ENCODE results near the gene ANXA2. TPM values are rescaled to one million over a fixed set of nuclear protein-coding genes. Genes with fewer than 3 reads are reported as not detected.

The ANXA2 gene
- total RNA-seq, 1 donor from 2014 or later: 925 TPM

- no peak for TF ChIP-seq CTCF (IDR thresholded peaks at IDR 0.05; ENCODE audit: partially characterized antibody, unreplicated experiment)
- Mint-ChIP-seq H3K27ac (ENCODE audit: unreplicated experiment) (no peak overlapping the region), H3K36me3 (ENCODE audit: unreplicated experiment) (no peaks in the 10 kb centered on the region), H3K9me3 (ENCODE audit: unreplicated experiment) (no peaks in the 10 kb centered on the region), H3K27me3 (ENCODE audit: unreplicated experiment) (peaks cover 6% of the 10 kb centered on the region), H3K4me3 (ENCODE audit: unreplicated experiment) (no peak overlapping the region), H3K4me1 (ENCODE audit: low read depth, unreplicated experiment) (peaks cover 23% of the 10 kb centered on the region)
- DNase-seq: no peak
Measured at GRCh38 chr15:60315878-60316277, 81.9 kb downstream of the ANXA2 start.

- Mint-ChIP-seq H3K27me3 (ENCODE audit: unreplicated experiment) (peaks cover 6% of the 10 kb centered on the region), H3K36me3 (ENCODE audit: unreplicated experiment) (no peaks in the 10 kb centered on the region), H3K27ac (ENCODE audit: unreplicated experiment) (no peak overlapping the region), H3K4me1 (ENCODE audit: low read depth, unreplicated experiment) (peaks cover 23% of the 10 kb centered on the region), H3K4me3 (ENCODE audit: unreplicated experiment) (no peak overlapping the region), H3K9me3 (ENCODE audit: unreplicated experiment) (no peaks in the 10 kb centered on the region)
- TF ChIP-seq CTCF (IDR thresholded peaks at IDR 0.05; ENCODE audit: partially characterized antibody, unreplicated experiment): no peak
- no peak for DNase-seq
Measured at GRCh38 chr15:60313906-60314305, 83.9 kb downstream of the ANXA2 start.

- H3K27me3 Mint-ChIP-seq (ENCODE audit: unreplicated experiment): no peaks in the 10 kb centered on the region
- no peak overlapping the region for H3K27ac Mint-ChIP-seq (ENCODE audit: unreplicated experiment)
- no peak for DNase-seq
- H3K9me3 Mint-ChIP-seq (ENCODE audit: unreplicated experiment): no peaks in the 10 kb centered on the region
- no peaks in the 10 kb centered on the region for H3K4me1 Mint-ChIP-seq (ENCODE audit: low read depth, unreplicated experiment)
- no peak for TF ChIP-seq CTCF (IDR thresholded peaks at IDR 0.05; ENCODE audit: partially characterized antibody, unreplicated experiment)
- H3K36me3 Mint-ChIP-seq (ENCODE audit: unreplicated experiment): no peaks in the 10 kb centered on the region
- no peak overlapping the region for H3K4me3 Mint-ChIP-seq (ENCODE audit: unreplicated experiment)
Measured at GRCh38 chr15:60307034-60307433, 90.8 kb downstream of the ANXA2 start.

GRCh38 chr15:60301024-60301423 is 96.8 kb downstream of the ANXA2 start:
- Mint-ChIP-seq H3K27me3 (ENCODE audit: unreplicated experiment) (peaks cover 3% of the 10 kb centered on the region), H3K27ac (ENCODE audit: unreplicated experiment) (no peak overlapping the region), H3K4me3 (ENCODE audit: unreplicated experiment) (no peak overlapping the region), H3K4me1 (ENCODE audit: low read depth, unreplicated experiment) (no peaks in the 10 kb centered on the region), H3K36me3 (ENCODE audit: unreplicated experiment) (peaks cover 2% of the 10 kb centered on the region), H3K9me3 (ENCODE audit: unreplicated experiment) (peaks cover 2% of the 10 kb centered on the region)
- no peak for TF ChIP-seq CTCF (IDR thresholded peaks at IDR 0.05; ENCODE audit: partially characterized antibody, unreplicated experiment)
- no peak for DNase-seq

- no peak for TF ChIP-seq CTCF (IDR thresholded peaks at IDR 0.05; ENCODE audit: partially characterized antibody, unreplicated experiment)
- H3K4me1 Mint-ChIP-seq (ENCODE audit: low read depth, unreplicated experiment): no peaks in the 10 kb centered on the region
- H3K9me3 Mint-ChIP-seq (ENCODE audit: unreplicated experiment): peaks cover 6% of the 10 kb centered on the region
- no peak overlapping the region for H3K27ac Mint-ChIP-seq (ENCODE audit: unreplicated experiment)
- no peak overlapping the region for H3K4me3 Mint-ChIP-seq (ENCODE audit: unreplicated experiment)
- H3K27me3 Mint-ChIP-seq (ENCODE audit: unreplicated experiment): peaks cover 3% of the 10 kb centered on the region
- H3K36me3 Mint-ChIP-seq (ENCODE audit: unreplicated experiment): peaks cover 7% of the 10 kb centered on the region
- DNase-seq: no peak
Measured at GRCh38 chr15:60299452-60300047, 98.2 kb downstream of the ANXA2 start.

Other genes with a start within 250 kb of the ANXA2 start
- 53.9 TPM for gene ICE2, start 81.2 kb upstream of the ANXA2 start, total RNA-seq (ENCODE audit: unreplicated experiment)